Panc1 (cell line): Measurements from ENCODE around the gene CD55. TPM values are rescaled to one million over a fixed set of nuclear protein-coding genes. Genes with fewer than 3 reads are reported as not detected.

Source experiments
- total RNA-seq: library from RNA; stranded (reverse); gene quantifications from one replicate; pipeline ENCODE4 v1.2.1, GENCODE V29; 2021; ENCODE audit not compliant: unreplicated experiment

CD55 gene
- total RNA-seq, 1 experiment from 2014 or later: 12.1 TPM

Other genes starting within 250 kb of the CD55 start
- gene C4BPB, start 232.8 kb upstream of the CD55 start, total RNA-seq: 0.62 TPM
- 0.26 TPM for gene C4BPA, start 217.4 kb upstream of the CD55 start, total RNA-seq
- gene CR2, start 132.7 kb downstream of the CD55 start, total RNA-seq: 0.08 TPM
- not detected for gene CR1, start 174.5 kb downstream of the CD55 start, total RNA-seq